HCT116 (cell line): ENCODE data around the gene TIMM10B.

Source experiments
- EZH2 ChIP-seq: fragments of 200-600 bp; sonication (generic); IDR thresholded peaks from 2 replicates; pipeline ENCODE4 v1.6.1; 2017; ENCODE audit warnings: antibody characterized with exemption, mixed run types
- POLR2AphosphoS5 ChIP-seq: IDR thresholded peaks from 2 replicates; pipeline ENCODE4 v1.6.1; 2011; ENCODE audit warnings: mild to moderate bottlenecking, low read depth, low read length, moderate library complexity
- TF ChIP-seq, protein P1 (sequence below), 3 experiments: fragments of 200-600 bp in 1 of 3; sonication (generic) in 1 of 3; IDR thresholded peaks in 2 of 3; conservative IDR thresholded peaks in 1 of 3; 2 replicates each; pipeline ENCODE4 v1.5.1; 2012 to 2017; ENCODE audit warnings: low read depth in 2 of 3, low read length in 2 of 3, antibody characterized with exemption in 1 of 3, borderline replicate concordance in 1 of 3, control low read depth in 1 of 3, mild to moderate bottlenecking in 1 of 3, mixed read lengths in 1 of 3, mixed run types in 1 of 3, moderate library complexity in 1 of 3; ENCODE audit not compliant: insufficient read depth in 1 of 3
- TF ChIP-seq, protein P2 (sequence below): IDR thresholded peaks from 2 replicates; pipeline ENCODE4 v1.6.1; 2011; ENCODE audit warnings: mild to moderate bottlenecking, low read length, moderate library complexity; ENCODE audit not compliant: insufficient replicate concordance; ENCODE audit errors: extremely low read depth

DNA sequence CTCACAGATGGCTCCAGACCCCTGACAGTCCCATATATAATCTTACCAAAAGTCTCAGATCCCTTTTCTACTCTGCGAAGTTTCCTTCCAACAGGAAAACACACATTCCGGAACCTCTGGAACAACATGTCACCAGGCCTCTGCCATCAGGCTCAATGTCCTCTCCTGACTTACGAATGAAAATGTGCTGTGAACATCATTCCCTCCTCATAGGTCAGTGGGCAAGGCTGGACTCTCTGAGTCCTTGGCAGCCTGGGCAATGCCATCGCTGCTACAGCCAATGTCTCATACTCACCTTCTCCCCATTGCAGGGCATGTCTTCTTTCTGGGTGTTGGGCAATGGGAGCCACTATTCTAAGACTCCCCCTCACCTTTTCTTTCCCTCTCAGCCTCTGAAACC, 38.9 kb upstream of the TIMM10B start:
- no peak for TF ChIP-seq POLR2AphosphoS5
- TF ChIP-seq, protein P1, sequence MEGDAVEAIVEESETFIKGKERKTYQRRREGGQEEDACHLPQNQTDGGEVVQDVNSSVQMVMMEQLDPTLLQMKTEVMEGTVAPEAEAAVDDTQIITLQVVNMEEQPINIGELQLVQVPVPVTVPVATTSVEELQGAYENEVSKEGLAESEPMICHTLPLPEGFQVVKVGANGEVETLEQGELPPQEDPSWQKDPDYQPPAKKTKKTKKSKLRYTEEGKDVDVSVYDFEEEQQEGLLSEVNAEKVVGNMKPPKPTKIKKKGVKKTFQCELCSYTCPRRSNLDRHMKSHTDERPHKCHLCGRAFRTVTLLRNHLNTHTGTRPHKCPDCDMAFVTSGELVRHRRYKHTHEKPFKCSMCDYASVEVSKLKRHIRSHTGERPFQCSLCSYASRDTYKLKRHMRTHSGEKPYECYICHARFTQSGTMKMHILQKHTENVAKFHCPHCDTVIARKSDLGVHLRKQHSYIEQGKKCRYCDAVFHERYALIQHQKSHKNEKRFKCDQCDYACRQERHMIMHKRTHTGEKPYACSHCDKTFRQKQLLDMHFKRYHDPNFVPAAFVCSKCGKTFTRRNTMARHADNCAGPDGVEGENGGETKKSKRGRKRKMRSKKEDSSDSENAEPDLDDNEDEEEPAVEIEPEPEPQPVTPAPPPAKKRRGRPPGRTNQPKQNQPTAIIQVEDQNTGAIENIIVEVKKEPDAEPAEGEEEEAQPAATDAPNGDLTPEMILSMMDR (IDR thresholded peaks at IDR 0.05 in 2 of 3, conservative IDR thresholded peaks at IDR 0.05 in 1 of 3; ENCODE audit: borderline replicate concordance in 1 of 3, insufficient read depth in 1 of 3, low read depth in 2 of 3, low read length in 2 of 3), result no peak
- no peak for TF ChIP-seq EZH2
- TF ChIP-seq, protein P2, sequence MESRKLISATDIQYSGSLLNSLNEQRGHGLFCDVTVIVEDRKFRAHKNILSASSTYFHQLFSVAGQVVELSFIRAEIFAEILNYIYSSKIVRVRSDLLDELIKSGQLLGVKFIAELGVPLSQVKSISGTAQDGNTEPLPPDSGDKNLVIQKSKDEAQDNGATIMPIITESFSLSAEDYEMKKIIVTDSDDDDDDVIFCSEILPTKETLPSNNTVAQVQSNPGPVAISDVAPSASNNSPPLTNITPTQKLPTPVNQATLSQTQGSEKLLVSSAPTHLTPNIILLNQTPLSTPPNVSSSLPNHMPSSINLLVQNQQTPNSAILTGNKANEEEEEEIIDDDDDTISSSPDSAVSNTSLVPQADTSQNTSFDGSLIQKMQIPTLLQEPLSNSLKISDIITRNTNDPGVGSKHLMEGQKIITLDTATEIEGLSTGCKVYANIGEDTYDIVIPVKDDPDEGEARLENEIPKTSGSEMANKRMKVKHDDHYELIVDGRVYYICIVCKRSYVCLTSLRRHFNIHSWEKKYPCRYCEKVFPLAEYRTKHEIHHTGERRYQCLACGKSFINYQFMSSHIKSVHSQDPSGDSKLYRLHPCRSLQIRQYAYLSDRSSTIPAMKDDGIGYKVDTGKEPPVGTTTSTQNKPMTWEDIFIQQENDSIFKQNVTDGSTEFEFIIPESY, result no peak
